ENCODE data around the gene PLBD2.

The PLBD2 gene

DNA sequence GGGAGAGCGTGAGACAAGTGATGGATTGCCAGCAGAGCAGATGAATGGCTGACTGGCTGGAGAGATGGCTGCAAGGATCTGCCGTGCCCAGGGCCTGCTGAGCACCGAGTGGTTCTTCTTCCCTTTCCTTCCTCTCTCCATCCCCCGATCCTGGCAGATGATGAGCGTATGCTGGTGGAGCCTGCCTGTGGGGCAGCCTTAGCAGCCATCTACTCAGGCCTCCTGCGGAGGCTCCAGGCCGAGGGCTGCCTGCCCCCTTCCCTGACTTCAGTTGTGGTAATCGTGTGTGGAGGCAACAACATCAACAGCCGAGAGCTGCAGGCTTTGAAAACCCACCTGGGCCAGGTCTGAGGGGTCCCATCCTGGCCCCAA lies 79.3 kb downstream of the PLBD2 start:
- H3K79me1 ChIP-seq (replicated peaks; ENCODE audit: low read length, poor library complexity, severe bottlenecking), result no peaks in the 10 kb centered on the region
- no peak overlapping the region for H2BK5ac ChIP-seq (ENCODE audit: low read depth, low read length, poor library complexity, severe bottlenecking)
- H3K4me3 ChIP-seq (ENCODE audit: insufficient read depth in 1 of 2, low read depth in 1 of 2, low read length in 2 of 2), result no peak overlapping the region
- H3K18ac ChIP-seq (ENCODE audit: low read depth in 1 of 2, low read length in 2 of 2), result no peak overlapping the region
- no peaks in the 10 kb centered on the region for H3K9me3 ChIP-seq (ENCODE audit: control insufficient read depth, low read length)
- H3K27me3 ChIP-seq (ENCODE audit: control insufficient read depth in 1 of 2, insufficient read depth in 1 of 2, low read length in 2 of 2), result peaks cover 47 to 50% of the 10 kb centered on the region in 2 experiments
- no peak overlapping the region for H2BK15ac ChIP-seq (ENCODE audit: low read depth, poor library complexity, severe bottlenecking)
- no peak overlapping the region for H2BK12ac ChIP-seq (ENCODE audit: low read length in 2 of 2)
- no peak overlapping the region for H3K4ac ChIP-seq (ENCODE audit: low read depth in 1 of 2, low read length in 2 of 2)
- H2AK5ac ChIP-seq (ENCODE audit: low read length, severe bottlenecking), result no peak overlapping the region
- H3K9ac ChIP-seq (ENCODE audit: low read length), result no peak overlapping the region
- no peak overlapping the region for H3K4me2 ChIP-seq (ENCODE audit: low read length, poor library complexity, severe bottlenecking)
- H4K91ac ChIP-seq (ENCODE audit: low read length), result no peak overlapping the region
- H3K27ac ChIP-seq (ENCODE audit: low read length, poor library complexity, severe bottlenecking), result no peak overlapping the region
- no peak overlapping the region for H2AFZ ChIP-seq (ENCODE audit: low read depth, low read length)
- no peak overlapping the region for H4K8ac ChIP-seq (ENCODE audit: low read length)
- WGBS, result 83% methylated on average over 7 of the region's 9 CpGs
- H3K36me3 ChIP-seq (ENCODE audit: control insufficient read depth in 1 of 2, insufficient read depth in 2 of 2, low read depth in 1 of 2, low read length in 2 of 2), result no peaks in the 10 kb centered on the region
- H3K23ac ChIP-seq (ENCODE audit: low read length in 2 of 2), result no peak overlapping the region
- H2BK120ac ChIP-seq (ENCODE audit: low read depth, low read length), result no peak overlapping the region
- DNase-seq, result no peak
- H3K14ac ChIP-seq (ENCODE audit: low read length in 2 of 2), result no peak overlapping the region
- H3K4me1 ChIP-seq (ENCODE audit: control insufficient read depth, insufficient read depth, low read depth, low read length), result peaks cover 4% of the 10 kb centered on the region

GRCh38 chr12:113438523-113439300 lies 80.3 kb downstream of the PLBD2 start:
- H3K79me1 ChIP-seq (replicated peaks; ENCODE audit: low read length, poor library complexity, severe bottlenecking), result no peaks in the 10 kb centered on the region
- H2AFZ ChIP-seq (ENCODE audit: low read depth, low read length), result no peak overlapping the region
- H3K9ac ChIP-seq (ENCODE audit: low read length), result peak overlapping the region; percentile 44
- no peak overlapping the region for H2BK15ac ChIP-seq (ENCODE audit: low read depth, poor library complexity, severe bottlenecking)
- H3K14ac ChIP-seq (ENCODE audit: low read length in 2 of 2), result no peak overlapping the region
- H3K18ac ChIP-seq (ENCODE audit: low read depth in 1 of 2, low read length in 2 of 2), result no peak overlapping the region
- H2AK5ac ChIP-seq (ENCODE audit: low read length, severe bottlenecking), result no peak overlapping the region
- peaks cover 56 to 57% of the 10 kb centered on the region in 2 experiments for H3K27me3 ChIP-seq (ENCODE audit: control insufficient read depth in 1 of 2, insufficient read depth in 1 of 2, low read length in 2 of 2)
- H2BK120ac ChIP-seq (ENCODE audit: low read depth, low read length), result no peak overlapping the region
- no peak overlapping the region for H3K4ac ChIP-seq (ENCODE audit: low read depth in 1 of 2, low read length in 2 of 2)
- no peak for DNase-seq
- H2BK12ac ChIP-seq (ENCODE audit: low read length in 2 of 2), result no peak overlapping the region
- H3K4me3 ChIP-seq (ENCODE audit: insufficient read depth in 1 of 2, low read depth in 1 of 2, low read length in 2 of 2), result no peak overlapping the region
- H3K4me1 ChIP-seq (ENCODE audit: control insufficient read depth, insufficient read depth, low read depth, low read length), result peaks cover under 1% of the 10 kb centered on the region
- H2BK5ac ChIP-seq (ENCODE audit: low read depth, low read length, poor library complexity, severe bottlenecking), result no peak overlapping the region
- H3K9me3 ChIP-seq (ENCODE audit: control insufficient read depth, low read length), result no peaks in the 10 kb centered on the region
- H3K36me3 ChIP-seq (ENCODE audit: control insufficient read depth in 1 of 2, insufficient read depth in 2 of 2, low read depth in 1 of 2, low read length in 2 of 2), result no peaks in the 10 kb centered on the region
- H3K23ac ChIP-seq (ENCODE audit: low read length in 2 of 2), result no peak overlapping the region
- H3K27ac ChIP-seq (ENCODE audit: low read length, poor library complexity, severe bottlenecking), result no peak overlapping the region
- H4K91ac ChIP-seq (ENCODE audit: low read length), result no peak overlapping the region
- no peak overlapping the region for H3K4me2 ChIP-seq (ENCODE audit: low read length, poor library complexity, severe bottlenecking)
- H4K8ac ChIP-seq (ENCODE audit: low read length), result no peak overlapping the region
- WGBS, result 76% methylated on average over 4 of the region's 4 CpGs

GRCh38 chr12:113439301-113439597 lies 80.9 kb downstream of the PLBD2 start:
- H3K9me3 ChIP-seq (ENCODE audit: control insufficient read depth, low read length), result no peaks in the 10 kb centered on the region
- H3K4me1 ChIP-seq (ENCODE audit: control insufficient read depth, insufficient read depth, low read depth, low read length), result no peaks in the 10 kb centered on the region
- H3K27me3 ChIP-seq (ENCODE audit: control insufficient read depth in 1 of 2, insufficient read depth in 1 of 2, low read length in 2 of 2), result peaks cover 58 to 60% of the 10 kb centered on the region in 2 experiments
- no peak overlapping the region for H2BK15ac ChIP-seq (ENCODE audit: low read depth, poor library complexity, severe bottlenecking)
- H2AK5ac ChIP-seq (ENCODE audit: low read length, severe bottlenecking), result no peak overlapping the region
- H4K8ac ChIP-seq (ENCODE audit: low read length), result no peak overlapping the region
- H3K14ac ChIP-seq (ENCODE audit: low read length in 2 of 2), result no peak overlapping the region
- peak overlapping the region; percentile 44 for H3K9ac ChIP-seq (ENCODE audit: low read length)
- H2AFZ ChIP-seq (ENCODE audit: low read depth, low read length), result no peak overlapping the region
- no peak overlapping the region for H3K23ac ChIP-seq (ENCODE audit: low read length in 2 of 2)
- H3K4ac ChIP-seq (ENCODE audit: low read depth in 1 of 2, low read length in 2 of 2), result no peak overlapping the region
- H2BK5ac ChIP-seq (ENCODE audit: low read depth, low read length, poor library complexity, severe bottlenecking), result no peak overlapping the region
- no peak overlapping the region for H3K27ac ChIP-seq (ENCODE audit: low read length, poor library complexity, severe bottlenecking)
- no peak overlapping the region for H4K91ac ChIP-seq (ENCODE audit: low read length)
- no peaks in the 10 kb centered on the region for H3K79me1 ChIP-seq (replicated peaks; ENCODE audit: low read length, poor library complexity, severe bottlenecking)
- WGBS, result 7% methylated on average over 3 of the region's 4 CpGs
- no peak overlapping the region for H3K4me3 ChIP-seq (ENCODE audit: insufficient read depth in 1 of 2, low read depth in 1 of 2, low read length in 2 of 2)
- H2BK120ac ChIP-seq (ENCODE audit: low read depth, low read length), result no peak overlapping the region
- no peak overlapping the region for H2BK12ac ChIP-seq (ENCODE audit: low read length in 2 of 2)
- H3K18ac ChIP-seq (ENCODE audit: low read depth in 1 of 2, low read length in 2 of 2), result no peak overlapping the region
- DNase-seq, result no peak
- no peaks in the 10 kb centered on the region for H3K36me3 ChIP-seq (ENCODE audit: control insufficient read depth in 1 of 2, insufficient read depth in 2 of 2, low read depth in 1 of 2, low read length in 2 of 2)
- no peak overlapping the region for H3K4me2 ChIP-seq (ENCODE audit: low read length, poor library complexity, severe bottlenecking)

- Histone ChIP-seq H4K91ac (ENCODE audit: low read length) (no peak overlapping the region), H3K4me3 (ENCODE audit: insufficient read depth in 1 of 2, low read depth in 1 of 2, low read length in 2 of 2) (no peak overlapping the region), H3K4me1 (ENCODE audit: control insufficient read depth, insufficient read depth, low read depth, low read length) (no peaks in the 10 kb centered on the region), H2BK5ac (ENCODE audit: low read depth, low read length, poor library complexity, severe bottlenecking) (no peak overlapping the region), H3K9me3 (ENCODE audit: control insufficient read depth, low read length) (no peaks in the 10 kb centered on the region), H3K4ac (ENCODE audit: low read depth in 1 of 2, low read length in 2 of 2) (no peak overlapping the region), H3K79me1 (replicated peaks; ENCODE audit: low read length, poor library complexity, severe bottlenecking) (no peaks in the 10 kb centered on the region), H4K8ac (ENCODE audit: low read length) (no peak overlapping the region), H3K9ac (ENCODE audit: low read length) (no peak overlapping the region), H3K18ac (ENCODE audit: low read depth in 1 of 2, low read length in 2 of 2) (no peak overlapping the region), H3K23ac (ENCODE audit: low read length in 2 of 2) (no peak overlapping the region), H2BK15ac (ENCODE audit: low read depth, poor library complexity, severe bottlenecking) (no peak overlapping the region), H2AFZ (ENCODE audit: low read depth, low read length) (no peak overlapping the region), H3K14ac (ENCODE audit: low read length in 2 of 2) (no peak overlapping the region), H3K27me3 (ENCODE audit: control insufficient read depth in 1 of 2, insufficient read depth in 1 of 2, low read length in 2 of 2) (peaks cover 61% of the 10 kb centered on the region in 2 experiments), H3K27ac (ENCODE audit: low read length, poor library complexity, severe bottlenecking) (no peak overlapping the region), H3K4me2 (ENCODE audit: low read length, poor library complexity, severe bottlenecking) (no peak overlapping the region), H2BK120ac (ENCODE audit: low read depth, low read length) (no peak overlapping the region), H2BK12ac (ENCODE audit: low read length in 2 of 2) (no peak overlapping the region), H2AK5ac (ENCODE audit: low read length, severe bottlenecking) (no peak overlapping the region), H3K36me3 (ENCODE audit: control insufficient read depth in 1 of 2, insufficient read depth in 2 of 2, low read depth in 1 of 2, low read length in 2 of 2) (no peaks in the 10 kb centered on the region)
- DNase-seq, result peak; percentile 48
- WGBS, result 46% methylated on average over 8 of the region's 8 CpGs
These were observed 81.2 kb downstream of the PLBD2 start for GRCh38 chr12:113439606-113440030.
